IPS DF 6.9 (cell line): ENCODE data around the gene RAB30.

Experiments
- DNase-seq: peaks from one replicate; pipeline ENCODE4 v3.0.0-alpha.2; 2013; ENCODE audit warnings: low read depth, low spot score
- H3K27ac ChIP-seq: one replicate; pipeline ENCODE4 v1.5.1; 2013; ENCODE audit warnings: low read length, control low read depth
- H3K27me3 ChIP-seq: 2 replicates; pipeline ENCODE4 v1.6.1; 2013; ENCODE audit warnings: mild to moderate bottlenecking, low read length; ENCODE audit not compliant: control insufficient read depth, insufficient read depth
- H3K36me3 ChIP-seq: 2 replicates; pipeline ENCODE4 v1.6.1; 2013; ENCODE audit warnings: low read length; ENCODE audit not compliant: control insufficient read depth, insufficient read depth
- H3K4me1 ChIP-seq: 2 replicates; pipeline ENCODE4 v1.6.1; 2013; ENCODE audit warnings: low read length; ENCODE audit not compliant: control insufficient read depth, insufficient read depth
- H3K4me3 ChIP-seq: 2 replicates; pipeline ENCODE4 v1.5.1; 2013; ENCODE audit warnings: mild to moderate bottlenecking, low read length
- H3K9me3 ChIP-seq: 2 replicates; pipeline ENCODE4 v1.6.1; 2013; ENCODE audit warnings: low read length, inconsistent platforms; ENCODE audit not compliant: control insufficient read depth, insufficient read depth
- WGBS: extraction: QIAGEN DNeasy Blood & Tissue Kit; methylation state at CpG from one replicate; pipeline ENCODE4 v1.1.7; 2013; ENCODE audit warnings: mixed read lengths, missing lambda C conversion rate; ENCODE audit not compliant: insufficient read length, insufficient coverage; 5-methylcytosine and 5-hydroxymethylcytosine counted together

The RAB30 gene

GRCh38 chr11:83056204-83056603 lies 15.5 kb downstream of the RAB30 start:
- Histone ChIP-seq H3K9me3 (no peaks in the 10 kb centered on the region), H3K27me3 (no peaks in the 10 kb centered on the region), H3K36me3 (no peaks in the 10 kb centered on the region), H3K27ac (no peak overlapping the region), H3K4me3 (no peak overlapping the region), H3K4me1 (no peaks in the 10 kb centered on the region)
- WGBS: no CpG with 5 or more reads among the region's 2 CpGs
- no peak for DNase-seq

DNA sequence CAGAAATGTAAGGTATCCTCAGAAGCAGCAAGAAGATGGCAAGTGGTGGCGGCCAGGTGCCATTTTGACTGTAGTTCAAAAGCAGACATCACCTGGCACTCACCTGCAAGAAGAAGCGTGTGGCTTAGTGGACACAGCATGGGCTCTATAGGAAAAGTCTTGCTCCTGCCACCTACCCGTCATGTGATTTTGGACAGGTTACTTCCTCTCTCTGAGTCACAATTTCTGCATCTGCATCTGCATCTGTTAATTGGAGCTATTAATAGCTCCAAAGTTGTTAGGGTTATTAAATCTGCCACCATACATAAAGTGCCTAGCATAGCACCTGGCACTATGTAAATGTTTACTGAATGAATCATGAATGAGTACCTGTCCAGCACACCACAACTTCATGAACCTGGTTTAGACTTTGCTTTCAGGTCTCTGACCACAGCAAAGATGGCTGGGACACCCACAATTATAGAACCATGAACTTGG lies 16.8 kb downstream of the RAB30 start:
- Histone ChIP-seq H3K27ac (no peak overlapping the region), H3K4me3 (no peak overlapping the region), H3K27me3 (no peaks in the 10 kb centered on the region), H3K4me1 (no peaks in the 10 kb centered on the region), H3K36me3 (no peaks in the 10 kb centered on the region), H3K9me3 (no peaks in the 10 kb centered on the region)
- WGBS: no CpG with 5 or more reads among the region's 3 CpGs
- DNase-seq: no peak

DNA sequence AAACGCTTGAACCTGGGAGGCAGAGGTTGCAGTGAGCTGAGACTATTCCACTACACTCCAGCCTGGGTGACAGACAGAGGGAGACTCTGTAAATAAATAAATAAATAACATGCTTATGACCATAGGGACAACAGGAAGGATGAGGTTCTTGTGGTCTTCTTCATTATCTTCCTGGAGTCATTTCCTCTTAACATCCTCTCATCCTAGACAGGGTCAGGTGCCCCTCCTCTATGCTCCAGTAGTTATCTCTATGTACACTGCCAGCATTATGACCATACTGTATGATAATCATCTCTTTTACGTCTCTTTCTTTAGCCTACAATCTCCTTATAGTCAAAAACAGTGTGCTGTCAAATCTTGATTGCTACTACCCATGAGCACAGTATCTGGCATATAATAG lies 17.7 kb downstream of the RAB30 start:
- H3K36me3 ChIP-seq: no peaks in the 10 kb centered on the region
- no peaks in the 10 kb centered on the region for H3K9me3 ChIP-seq
- H3K27ac ChIP-seq: no peak overlapping the region
- no CpG with 5 or more reads among the region's 2 CpGs for WGBS
- H3K4me3 ChIP-seq: no peak overlapping the region
- H3K27me3 ChIP-seq: no peaks in the 10 kb centered on the region
- no peak for DNase-seq
- no peaks in the 10 kb centered on the region for H3K4me1 ChIP-seq

DNA sequence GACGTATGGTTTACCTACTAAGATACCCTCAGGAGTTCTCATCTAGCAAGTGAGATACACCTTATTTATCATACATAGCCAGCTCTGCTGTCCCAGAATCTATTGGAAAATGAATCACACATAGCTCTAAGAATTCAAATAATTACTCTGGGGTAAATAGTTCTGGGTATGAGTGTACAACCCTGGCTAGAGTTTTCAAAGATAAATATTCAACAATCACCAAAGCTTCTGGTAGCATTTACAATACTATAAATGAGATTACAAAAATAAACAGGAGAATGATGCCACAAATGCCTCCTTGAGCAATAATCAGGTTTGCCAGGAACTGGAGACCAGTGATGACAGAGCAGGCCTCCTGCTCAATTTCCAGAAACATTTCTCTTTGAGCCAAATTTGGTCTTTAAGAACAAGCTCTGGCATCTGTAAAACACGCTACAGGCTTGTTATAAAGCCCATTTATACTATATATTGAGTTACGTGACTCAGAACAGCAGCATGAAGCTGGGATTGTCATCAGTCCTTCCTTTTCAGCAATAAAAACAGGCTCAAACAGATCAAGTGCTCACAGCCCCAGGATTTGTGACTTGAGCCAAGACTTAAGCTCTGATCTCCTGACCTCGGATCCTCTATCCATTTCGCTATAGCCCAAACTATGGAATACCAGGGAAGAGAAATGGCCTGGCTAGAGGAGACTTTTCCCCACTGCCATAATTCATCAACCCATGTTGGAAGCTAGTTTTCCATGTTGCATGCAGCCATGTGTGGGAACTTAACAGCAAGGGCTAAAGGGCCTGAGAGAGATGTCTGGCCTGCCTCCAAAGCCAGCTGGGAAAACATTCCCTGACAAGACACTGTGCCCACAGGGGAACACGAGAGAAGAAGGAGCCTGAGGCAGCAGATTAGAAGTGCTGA lies 19.7 kb downstream of the RAB30 start:
- DNase-seq: no peak
- Histone ChIP-seq H3K27ac (no peak overlapping the region), H3K9me3 (no peaks in the 10 kb centered on the region), H3K4me3 (no peak overlapping the region), H3K27me3 (no peaks in the 10 kb centered on the region), H3K4me1 (no peaks in the 10 kb centered on the region), H3K36me3 (no peaks in the 10 kb centered on the region)
- no CpG with 5 or more reads among the region's 6 CpGs for WGBS

DNA sequence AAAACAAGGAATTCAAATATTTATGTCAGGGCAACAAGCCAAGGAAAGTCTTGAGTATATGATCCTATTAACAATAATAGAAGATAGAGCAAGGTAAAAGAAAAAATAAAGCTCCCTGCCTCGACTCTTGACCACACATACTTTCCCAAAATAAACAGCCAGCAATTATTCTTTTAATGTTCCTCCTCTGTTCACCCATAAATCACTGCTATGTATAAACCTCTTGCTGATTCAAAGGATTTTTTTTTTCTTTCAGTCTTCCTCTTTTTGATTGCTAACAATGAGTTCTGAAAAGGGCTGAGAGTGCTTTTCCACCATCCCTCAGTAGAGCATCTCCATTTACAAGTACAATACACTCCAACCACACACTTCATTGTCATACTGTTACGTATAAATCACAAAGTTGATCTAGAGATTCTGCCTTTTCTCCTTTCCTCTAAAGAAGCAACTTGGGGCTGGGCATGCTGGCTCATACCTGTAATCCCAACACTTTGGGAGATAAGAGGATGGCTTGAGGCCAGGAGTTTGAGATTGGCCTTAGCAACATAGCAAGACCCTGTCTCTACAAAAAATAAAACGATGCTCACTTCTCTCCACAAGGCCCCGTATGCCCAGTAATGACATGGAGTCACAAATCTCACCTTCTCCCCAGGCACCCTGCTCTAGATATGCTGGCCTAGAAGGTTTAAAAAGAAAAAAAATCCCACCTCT lies 24.0 kb downstream of the RAB30 start:
- H3K4me3 ChIP-seq: no peak overlapping the region
- no CpG with 5 or more reads among the region's 4 CpGs for WGBS
- no peaks in the 10 kb centered on the region for H3K27me3 ChIP-seq
- H3K4me1 ChIP-seq: peaks cover 3% of the 10 kb centered on the region; the same call in 1 of the 2 replicates
- H3K27ac ChIP-seq: no peak overlapping the region
- H3K9me3 ChIP-seq: no peaks in the 10 kb centered on the region
- no peaks in the 10 kb centered on the region for H3K36me3 ChIP-seq
- no peak for DNase-seq

DNA sequence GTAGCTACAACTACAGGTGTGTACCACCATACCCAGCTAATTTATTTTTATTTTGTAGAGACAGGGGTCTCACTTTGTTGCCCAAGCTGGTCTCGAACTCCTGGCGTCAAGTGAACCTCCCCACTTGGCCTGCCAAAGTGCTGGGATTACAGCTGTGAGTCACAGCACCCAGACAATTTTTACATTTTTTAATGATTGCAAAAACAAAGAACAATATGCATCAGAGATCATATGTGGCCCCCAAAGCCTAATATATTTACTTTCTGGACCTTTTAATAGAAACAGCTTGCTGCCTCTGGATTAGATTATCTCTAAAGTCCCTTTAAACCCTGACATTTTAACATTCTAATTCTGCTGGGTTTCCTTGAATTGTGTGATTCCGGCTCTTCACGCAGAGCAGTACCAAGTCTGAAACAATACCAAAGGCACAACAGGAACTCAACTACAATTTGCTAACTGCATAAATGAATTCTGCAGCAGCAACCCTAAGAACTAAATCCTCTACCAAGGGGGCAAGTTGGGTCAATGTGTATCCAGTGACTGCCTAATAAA lies 25.0 kb downstream of the RAB30 start:
- Histone ChIP-seq H3K36me3 (no peaks in the 10 kb centered on the region), H3K9me3 (no peaks in the 10 kb centered on the region), H3K27me3 (no peaks in the 10 kb centered on the region), H3K4me1 (peaks cover 3% of the 10 kb centered on the region; the same call in 1 of the 2 replicates), H3K27ac (no peak overlapping the region), H3K4me3 (no peak overlapping the region)
- no peak for DNase-seq
- no CpG with 5 or more reads among the region's 4 CpGs for WGBS

DNA sequence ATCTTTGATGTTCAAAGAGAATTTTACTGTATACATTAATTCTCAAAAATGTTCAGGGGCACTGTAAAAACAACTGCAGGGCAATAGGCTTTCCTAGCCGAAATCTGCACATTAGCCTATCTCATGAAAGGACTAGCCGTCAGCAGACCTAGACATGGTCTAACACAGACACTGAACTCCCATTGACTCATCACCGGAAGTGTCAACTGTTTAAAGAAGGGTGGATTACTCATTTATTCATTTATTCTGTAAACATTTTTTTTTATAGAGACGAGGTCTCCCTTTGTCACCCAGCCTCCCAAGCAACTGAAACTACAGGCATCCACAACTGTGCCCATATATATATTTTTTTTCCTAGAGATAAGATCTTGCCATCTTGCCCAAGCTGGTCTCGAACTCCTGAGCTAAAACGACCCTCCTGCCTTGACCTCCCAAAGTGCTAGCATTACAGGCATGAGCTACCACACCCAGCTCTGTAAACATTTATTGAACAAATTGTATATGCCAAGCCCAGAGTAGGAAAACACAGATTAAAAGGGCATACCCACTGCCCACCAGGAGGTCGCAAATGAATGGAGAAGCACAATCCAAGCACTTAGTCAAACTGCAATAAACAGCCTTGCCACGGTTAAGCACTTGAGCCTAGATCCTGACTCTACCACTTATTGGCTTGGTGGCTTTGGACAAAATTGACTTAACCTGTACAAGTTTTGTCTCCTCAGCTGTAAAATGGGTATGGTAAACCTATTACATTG lies 26.6 kb downstream of the RAB30 start:
- no CpG with 5 or more reads among the region's 8 CpGs for WGBS
- no peak for DNase-seq

DNA sequence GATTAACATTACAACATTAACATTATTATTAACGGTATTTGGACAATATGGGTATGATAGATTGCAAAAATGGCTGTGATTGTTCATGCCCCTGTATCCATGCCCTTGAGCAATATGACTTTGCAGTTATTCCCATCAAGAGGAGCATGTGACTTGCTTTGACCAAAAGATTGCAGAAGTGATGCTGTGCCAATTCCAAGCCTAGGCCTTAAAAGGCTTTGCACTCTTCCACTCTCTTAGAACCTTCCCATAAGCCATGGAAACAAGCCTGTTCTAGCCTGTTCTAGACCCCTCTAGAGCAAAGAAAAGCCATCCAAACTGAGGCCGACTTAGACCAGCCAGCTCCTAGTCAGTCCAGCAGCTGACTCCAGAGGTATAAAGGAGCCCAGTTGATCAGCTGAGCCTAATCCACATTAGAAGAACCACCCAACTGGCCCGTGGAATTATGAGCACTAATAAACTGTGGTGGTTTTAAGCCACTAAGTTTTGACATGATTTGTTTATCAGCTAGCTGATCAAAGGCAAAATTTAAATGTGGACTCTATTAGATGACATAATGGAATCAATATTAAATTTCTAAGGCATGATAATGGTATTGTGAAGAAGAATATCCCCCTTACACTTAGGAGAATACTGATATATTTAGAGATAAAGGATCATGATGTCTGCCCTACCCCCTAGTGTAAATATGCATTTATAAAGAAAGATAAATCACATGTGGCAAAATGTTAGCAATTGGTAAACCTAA lies 28.6 kb downstream of the RAB30 start:
- H3K36me3 ChIP-seq: no peaks in the 10 kb centered on the region
- H3K4me3 ChIP-seq: no peak overlapping the region
- H3K9me3 ChIP-seq: no peaks in the 10 kb centered on the region; the same call in 1 of the 2 replicates
- H3K4me1 ChIP-seq: peaks cover 3% of the 10 kb centered on the region; the same call in 1 of the 2 replicates
- DNase-seq: no peak
- no peaks in the 10 kb centered on the region for H3K27me3 ChIP-seq
- no CpG with 5 or more reads among the region's 3 CpGs for WGBS
- H3K27ac ChIP-seq: no peak overlapping the region

More for the DNA sequence above, 26.6 kb downstream of the RAB30 start:
- Histone ChIP-seq H3K4me1 (peaks cover 3% of the 10 kb centered on the region; the same call in 1 of the 2 replicates), H3K27ac (no peak overlapping the region), H3K27me3 (no peaks in the 10 kb centered on the region), H3K36me3 (no peaks in the 10 kb centered on the region), H3K4me3 (no peak overlapping the region), H3K9me3 (no peaks in the 10 kb centered on the region)

DNA sequence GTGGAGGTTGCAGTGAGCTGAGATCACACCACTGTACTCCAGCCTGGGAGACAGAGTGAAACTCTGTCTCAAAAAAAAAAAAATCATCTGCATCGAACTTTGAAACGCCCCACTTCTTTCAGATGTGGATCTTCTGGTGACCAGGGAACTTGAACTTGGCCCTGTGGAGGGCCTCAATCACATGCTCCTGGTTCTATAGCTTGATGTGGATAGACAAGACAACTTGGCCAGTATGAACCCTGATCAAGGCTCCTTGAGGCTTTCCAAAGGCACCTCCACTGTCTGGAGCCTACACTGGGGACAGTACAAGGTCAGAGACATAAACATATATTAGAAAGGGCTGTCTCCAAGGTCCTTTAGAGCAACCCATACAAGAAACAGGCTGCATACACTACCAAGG lies 30.6 kb downstream of the RAB30 start:
- Histone ChIP-seq H3K9me3 (no peaks in the 10 kb centered on the region; the same call in 1 of the 2 replicates), H3K4me1 (peaks cover 3% of the 10 kb centered on the region; the same call in 1 of the 2 replicates), H3K36me3 (no peaks in the 10 kb centered on the region), H3K27ac (no peak overlapping the region), H3K4me3 (no peak overlapping the region), H3K27me3 (no peaks in the 10 kb centered on the region)
- DNase-seq: no peak
- WGBS: no CpG with 5 or more reads among the region's 2 CpGs
